RWPE2 (cell line): ENCODE results near the gene CFAP300.
A peak's percentile ranks its signal among the peaks of the same experiment; 100 is the strongest.

Source experiments
- ATAC-seq: fragments of 200-7000 bp; cut with Tn5 transposase; 3 replicates; pipeline ENCODE4 v1.9.1; 2021; ENCODE audit warnings: low read depth
- DNase-seq: peaks from one replicate; pipeline ENCODE4 v3.0.0-alpha.2; 2020; ENCODE audit warnings: low spot score
- H3K27ac ChIP-seq: fragments of 450-650 bp; 2 replicates; pipeline ENCODE4 v1.5.1; 2017; ENCODE audit warnings: mild to moderate bottlenecking; ENCODE audit not compliant: poor library complexity, severe bottlenecking
- H3K27me3 ChIP-seq: fragments of 250-450 bp; sonication (Bioruptor Pico); 2 replicates; pipeline ENCODE4 v1.5.1; 2021; ENCODE audit warnings: mild to moderate bottlenecking, moderate library complexity; ENCODE audit not compliant: insufficient read depth, poor library complexity, severe bottlenecking
- H3K36me3 ChIP-seq: fragments of 250-450 bp; sonication (Bioruptor Pico); 2 replicates; pipeline ENCODE4 v1.5.1; 2020; ENCODE audit warnings: low read depth, mild to moderate bottlenecking, moderate library complexity
- H3K4me1 ChIP-seq: fragments of 250-450 bp; sonication (Bioruptor Pico); 2 replicates; pipeline ENCODE4 v1.5.1; 2021; ENCODE audit warnings: mild to moderate bottlenecking, moderate library complexity; ENCODE audit not compliant: insufficient read depth, poor library complexity, severe bottlenecking
- H3K4me3 ChIP-seq: fragments of 250-450 bp; sonication (Bioruptor Pico); 2 replicates; pipeline ENCODE4 v1.5.1; 2021; ENCODE audit warnings: mild to moderate bottlenecking, moderate library complexity; ENCODE audit not compliant: severe bottlenecking
- H3K9me3 ChIP-seq: fragments of 250-450 bp; sonication (Bioruptor Pico); 2 replicates; pipeline ENCODE4 v1.5.1; 2021; ENCODE audit warnings: mild to moderate bottlenecking, moderate library complexity; ENCODE audit not compliant: severe bottlenecking
- TF ChIP-seq, protein P1 (sequence below): fragments of 450-650 bp; IDR thresholded peaks from one replicate; pipeline ENCODE4 v1.5.1; 2017; ENCODE audit warnings: mild to moderate bottlenecking, moderate library complexity; ENCODE audit not compliant: poor library complexity, severe bottlenecking

Gene CFAP300

DNA sequence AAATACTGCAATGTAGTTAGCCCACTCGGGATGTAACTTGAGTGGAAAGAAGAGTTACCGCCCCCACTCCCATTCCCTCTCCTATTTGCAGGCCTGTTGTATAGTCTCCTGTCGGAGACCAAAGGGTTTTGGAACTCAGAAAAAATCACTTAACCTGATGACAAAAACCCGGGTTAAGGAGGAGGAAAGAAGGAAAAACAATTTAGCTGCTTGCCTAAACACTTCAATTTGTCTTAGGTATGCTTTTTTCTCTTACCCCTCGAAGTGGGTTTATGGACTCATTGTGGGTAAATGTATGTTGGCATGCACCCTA lies 65.2 kb downstream of the CFAP300 start:
- ATAC-seq (no peak), DNase-seq (no peak)
- TF ChIP-seq, protein P1, sequence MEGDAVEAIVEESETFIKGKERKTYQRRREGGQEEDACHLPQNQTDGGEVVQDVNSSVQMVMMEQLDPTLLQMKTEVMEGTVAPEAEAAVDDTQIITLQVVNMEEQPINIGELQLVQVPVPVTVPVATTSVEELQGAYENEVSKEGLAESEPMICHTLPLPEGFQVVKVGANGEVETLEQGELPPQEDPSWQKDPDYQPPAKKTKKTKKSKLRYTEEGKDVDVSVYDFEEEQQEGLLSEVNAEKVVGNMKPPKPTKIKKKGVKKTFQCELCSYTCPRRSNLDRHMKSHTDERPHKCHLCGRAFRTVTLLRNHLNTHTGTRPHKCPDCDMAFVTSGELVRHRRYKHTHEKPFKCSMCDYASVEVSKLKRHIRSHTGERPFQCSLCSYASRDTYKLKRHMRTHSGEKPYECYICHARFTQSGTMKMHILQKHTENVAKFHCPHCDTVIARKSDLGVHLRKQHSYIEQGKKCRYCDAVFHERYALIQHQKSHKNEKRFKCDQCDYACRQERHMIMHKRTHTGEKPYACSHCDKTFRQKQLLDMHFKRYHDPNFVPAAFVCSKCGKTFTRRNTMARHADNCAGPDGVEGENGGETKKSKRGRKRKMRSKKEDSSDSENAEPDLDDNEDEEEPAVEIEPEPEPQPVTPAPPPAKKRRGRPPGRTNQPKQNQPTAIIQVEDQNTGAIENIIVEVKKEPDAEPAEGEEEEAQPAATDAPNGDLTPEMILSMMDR, result no peak
- H3K4me3 ChIP-seq, result peak overlapping the region; percentile 89
- H3K27me3 ChIP-seq, result no peaks in the 10 kb centered on the region
- no peaks in the 10 kb centered on the region for H3K9me3 ChIP-seq
- peaks cover 50% of the 10 kb centered on the region for H3K4me1 ChIP-seq
- H3K27ac ChIP-seq, result peak overlapping the region; percentile 98
- H3K36me3 ChIP-seq, result peaks cover 43% of the 10 kb centered on the region

DNA sequence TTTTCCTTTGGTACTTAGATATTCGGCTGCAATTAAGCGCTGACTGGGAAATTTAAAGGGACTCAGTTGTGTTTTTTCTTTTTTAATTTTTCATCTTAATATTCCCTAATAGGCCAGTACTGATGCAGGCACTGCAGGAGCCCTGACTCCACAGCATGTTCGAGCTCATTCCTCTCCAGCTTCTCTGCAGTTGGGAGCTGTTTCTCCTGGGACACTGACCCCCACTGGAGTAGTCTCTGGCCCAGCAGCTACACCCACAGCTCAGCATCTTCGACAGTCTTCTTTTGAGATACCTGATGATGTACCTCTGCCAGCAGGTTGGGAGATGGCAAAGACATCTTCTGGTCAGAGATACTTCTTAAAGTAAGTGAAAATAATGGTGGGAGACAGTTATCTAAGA lies 66.8 kb downstream of the CFAP300 start:
- H3K27me3 ChIP-seq, result no peaks in the 10 kb centered on the region
- H3K27ac ChIP-seq, result peak overlapping the region; percentile 98
- no peaks in the 10 kb centered on the region for H3K9me3 ChIP-seq
- H3K4me1 ChIP-seq, result peaks cover 60% of the 10 kb centered on the region
- peaks cover 56% of the 10 kb centered on the region for H3K36me3 ChIP-seq
- DNase-seq, result no peak
- ATAC-seq, result no peak
- no peak overlapping the region for H3K4me3 ChIP-seq
- TF ChIP-seq, protein P1, result no peak

DNA sequence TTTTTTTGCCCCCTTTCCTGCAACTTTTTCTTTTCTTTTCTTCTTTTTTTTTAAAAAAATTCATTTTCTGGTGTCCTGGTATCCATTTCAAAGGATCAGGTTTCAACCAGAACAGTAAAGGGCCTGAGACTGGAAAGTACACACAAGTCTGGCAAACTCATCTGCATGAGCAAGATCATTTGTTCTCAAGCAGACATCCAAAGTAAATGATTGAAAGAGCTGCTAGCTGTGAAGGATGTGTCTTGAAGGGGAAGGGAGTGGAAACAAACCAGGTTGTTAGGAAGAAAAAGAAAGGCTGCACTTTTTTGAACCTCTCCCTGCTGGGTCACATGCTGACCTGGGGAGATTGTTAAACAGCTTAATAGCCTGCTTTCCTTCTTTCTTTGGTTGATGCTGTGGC lies 68.3 kb downstream of the CFAP300 start:
- Histone ChIP-seq H3K27ac (peak overlapping the region; percentile 98), H3K9me3 (no peaks in the 10 kb centered on the region), H3K27me3 (no peaks in the 10 kb centered on the region), H3K36me3 (peaks cover 63% of the 10 kb centered on the region), H3K4me3 (no peak overlapping the region), H3K4me1 (peaks cover 71% of the 10 kb centered on the region)
- ATAC-seq, result no peak
- TF ChIP-seq, protein P1, result no peak
- no peak for DNase-seq

DNA sequence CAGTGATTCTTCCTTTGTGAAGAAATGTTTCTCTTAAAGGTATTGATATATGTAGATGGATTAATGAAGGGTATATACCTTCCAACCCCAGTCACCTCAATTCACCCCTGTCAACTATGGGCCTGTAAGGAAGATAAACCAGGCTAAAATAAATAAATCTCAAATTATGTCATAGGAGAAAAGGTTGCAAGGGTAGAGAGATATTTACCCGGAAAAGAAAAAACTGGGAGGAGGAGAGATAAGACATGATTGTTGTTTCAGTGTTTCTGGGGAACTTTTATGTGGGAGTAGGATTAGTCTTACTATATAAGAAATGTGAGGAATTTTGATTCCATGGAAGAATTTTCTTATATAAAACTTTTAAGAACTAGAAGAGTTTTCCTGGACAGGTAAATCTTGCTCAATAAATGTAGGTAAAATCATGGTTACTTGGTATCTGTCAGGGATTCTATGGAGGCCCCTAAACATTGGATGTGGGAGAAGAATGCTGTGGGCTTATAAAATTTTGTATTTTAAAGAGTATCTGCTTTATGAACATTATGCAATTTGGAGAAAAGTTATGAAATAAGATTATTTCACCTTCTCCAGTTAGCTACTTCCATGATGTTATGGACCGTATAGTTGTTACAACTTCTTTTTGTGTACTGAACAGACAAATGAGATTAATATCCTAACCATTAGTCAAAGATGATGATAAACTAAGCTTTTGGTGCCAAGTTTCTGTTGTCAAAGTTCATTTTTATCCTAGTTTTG lies 69.4 kb downstream of the CFAP300 start:
- no peak overlapping the region for H3K4me3 ChIP-seq
- no peak for DNase-seq
- peak overlapping the region; percentile 98 for H3K27ac ChIP-seq
- no peak for ATAC-seq
- peaks cover 76% of the 10 kb centered on the region for H3K4me1 ChIP-seq
- H3K36me3 ChIP-seq, result peaks cover 69% of the 10 kb centered on the region
- TF ChIP-seq, protein P1, result no peak
- no peaks in the 10 kb centered on the region for H3K9me3 ChIP-seq
- no peaks in the 10 kb centered on the region for H3K27me3 ChIP-seq

DNA sequence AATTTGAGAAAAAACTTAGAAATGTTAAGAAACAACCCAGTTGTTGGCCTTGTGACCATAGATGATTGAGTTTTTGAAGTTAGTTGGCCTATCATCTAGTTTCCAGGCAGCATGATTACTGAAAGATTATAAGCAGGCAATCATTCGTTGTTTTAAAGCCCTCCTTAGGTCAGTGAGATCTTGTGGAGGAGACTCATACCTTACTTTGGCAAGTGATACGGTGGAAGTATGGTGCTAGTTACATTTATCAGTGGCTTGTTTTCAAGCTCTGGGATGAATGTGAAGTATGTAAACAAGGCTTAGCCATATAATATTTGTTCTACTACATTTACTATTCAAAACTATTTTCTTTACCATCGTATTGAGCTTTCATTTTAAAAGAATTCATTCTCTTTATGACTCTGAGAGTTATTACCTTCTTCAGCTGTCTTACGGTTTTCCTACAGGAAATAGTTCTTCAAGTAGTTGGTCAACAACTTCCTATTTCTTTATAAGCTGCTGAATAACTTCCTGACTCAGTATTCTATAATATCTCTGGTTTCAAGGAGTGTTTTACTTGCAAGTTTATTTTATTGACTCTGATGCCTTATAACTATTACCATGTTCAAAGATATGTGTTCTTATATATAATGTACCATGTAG lies 70.4 kb downstream of the CFAP300 start:
- DNase-seq (no peak), ATAC-seq (0 out of 3 replicates have a peak, but pooled peaks have one; percentile 22)
- Histone ChIP-seq H3K36me3 (peaks cover 74% of the 10 kb centered on the region), H3K4me3 (no peak overlapping the region), H3K27me3 (no peaks in the 10 kb centered on the region), H3K9me3 (no peaks in the 10 kb centered on the region), H3K27ac (peak overlapping the region; percentile 98), H3K4me1 (peaks cover 76% of the 10 kb centered on the region)
- TF ChIP-seq, protein P1, result no peak
